OCI-LY1 (cell line): ENCODE measurements around the gene PAQR8.

Experiments used
- H2AFZ ChIP-seq: fragments of 200-600 bp; sonication (generic), shearing (Covaris generic); 2 replicates; pipeline ENCODE4 v1.6.0; 2014; ENCODE audit warnings: antibody characterized with exemption, mild to moderate bottlenecking, low read length
- H3F3A ChIP-seq: fragments of 200-600 bp; sonication (generic), shearing (Covaris generic); 2 replicates; pipeline ENCODE4 v1.6.0; 2014; ENCODE audit warnings: mild to moderate bottlenecking, antibody characterized with exemption, low read length, moderate library complexity; ENCODE audit not compliant: insufficient read depth
- H3K27ac ChIP-seq: fragments of 200-600 bp; sonication (generic); 2 replicates; pipeline ENCODE4 v1.5.1; 2014; ENCODE audit warnings: low read length, mixed run types, mild to moderate bottlenecking, low read depth; ENCODE audit not compliant: poor library complexity, severe bottlenecking
- H3K27me3 ChIP-seq: fragments of 200-600 bp; sonication (generic); 2 replicates; pipeline ENCODE4 v1.6.0; 2014; ENCODE audit warnings: antibody characterized with exemption, mild to moderate bottlenecking, low read length, moderate library complexity; ENCODE audit not compliant: insufficient read depth
- H3K36me3 ChIP-seq: fragments of 200-600 bp; sonication (generic); 2 replicates; pipeline ENCODE4 v1.6.1; 2014; ENCODE audit warnings: mild to moderate bottlenecking, antibody characterized with exemption, low read length, moderate library complexity, mixed read lengths; ENCODE audit not compliant: insufficient read depth
- H3K4me1 ChIP-seq: fragments of 200-600 bp; sonication (generic); 2 replicates; pipeline ENCODE4 v1.5.1; 2014; ENCODE audit warnings: mild to moderate bottlenecking, low read length, moderate library complexity; ENCODE audit not compliant: insufficient read depth, severe bottlenecking
- H3K4me2 ChIP-seq: fragments of 200-600 bp; sonication (generic), shearing (Covaris generic); 2 replicates; pipeline ENCODE4 v1.6.1; 2014; ENCODE audit warnings: low read length
- H3K4me3 ChIP-seq: fragments of 200-600 bp; sonication (generic); 2 replicates; pipeline ENCODE4 v1.5.1; 2014; ENCODE audit warnings: low read length, low read depth, mild to moderate bottlenecking, mixed read lengths; ENCODE audit not compliant: poor library complexity, severe bottlenecking
- H3K79me2 ChIP-seq: fragments of 200-600 bp; shearing (Covaris generic); 2 replicates; pipeline ENCODE4 v1.6.1; 2016; ENCODE audit warnings: mixed run types, low read length, mixed read lengths; ENCODE audit not compliant: insufficient read depth
- H3K9ac ChIP-seq: fragments of 200-600 bp; sonication (generic), shearing (Covaris generic); 2 replicates; pipeline ENCODE4 v1.6.1; 2014; ENCODE audit warnings: mild to moderate bottlenecking, low read length, mixed read lengths
- H3K9me2 ChIP-seq: fragments of 200-600 bp; sonication (generic), shearing (Covaris generic); 2 replicates; pipeline ENCODE4 v1.6.1; 2014; ENCODE audit warnings: low read depth, mild to moderate bottlenecking, low read length, mixed read lengths
- H3K9me3 ChIP-seq: fragments of 200-600 bp; shearing (Covaris generic); 2 replicates; pipeline ENCODE4 v1.6.1; 2014; ENCODE audit warnings: low read length, mixed read lengths
- H4K20me1 ChIP-seq: fragments of 200-600 bp; sonication (generic), shearing (Covaris generic); 2 replicates; pipeline ENCODE4 v1.6.0; 2016; ENCODE audit warnings: mild to moderate bottlenecking, low read length; ENCODE audit not compliant: insufficient read depth
- EZH2 ChIP-seq: fragments of 200-600 bp; sonication (generic), shearing (Covaris generic); IDR thresholded peaks from 2 replicates; pipeline ENCODE4 v1.8.0; 2017; ENCODE audit warnings: borderline replicate concordance, mixed run types, mild to moderate bottlenecking, antibody characterized with exemption, low read length, moderate library complexity, mixed read lengths
- TF ChIP-seq, protein P1 (sequence below): fragments of 200-600 bp; sonication (generic), shearing (Covaris generic); IDR thresholded peaks from 2 replicates; pipeline ENCODE4 v1.5.1; 2017; ENCODE audit warnings: mild to moderate bottlenecking, antibody characterized with exemption, low read length, moderate library complexity, mixed read lengths

PAQR8 gene

GRCh38 chr6:52410979-52411378, 49.0 kb downstream of the PAQR8 start:
- no peaks in the 10 kb centered on the region for H3K9me3 ChIP-seq
- H4K20me1 ChIP-seq: no peaks in the 10 kb centered on the region
- H3F3A ChIP-seq: no peaks in the 10 kb centered on the region
- TF ChIP-seq, protein P1, sequence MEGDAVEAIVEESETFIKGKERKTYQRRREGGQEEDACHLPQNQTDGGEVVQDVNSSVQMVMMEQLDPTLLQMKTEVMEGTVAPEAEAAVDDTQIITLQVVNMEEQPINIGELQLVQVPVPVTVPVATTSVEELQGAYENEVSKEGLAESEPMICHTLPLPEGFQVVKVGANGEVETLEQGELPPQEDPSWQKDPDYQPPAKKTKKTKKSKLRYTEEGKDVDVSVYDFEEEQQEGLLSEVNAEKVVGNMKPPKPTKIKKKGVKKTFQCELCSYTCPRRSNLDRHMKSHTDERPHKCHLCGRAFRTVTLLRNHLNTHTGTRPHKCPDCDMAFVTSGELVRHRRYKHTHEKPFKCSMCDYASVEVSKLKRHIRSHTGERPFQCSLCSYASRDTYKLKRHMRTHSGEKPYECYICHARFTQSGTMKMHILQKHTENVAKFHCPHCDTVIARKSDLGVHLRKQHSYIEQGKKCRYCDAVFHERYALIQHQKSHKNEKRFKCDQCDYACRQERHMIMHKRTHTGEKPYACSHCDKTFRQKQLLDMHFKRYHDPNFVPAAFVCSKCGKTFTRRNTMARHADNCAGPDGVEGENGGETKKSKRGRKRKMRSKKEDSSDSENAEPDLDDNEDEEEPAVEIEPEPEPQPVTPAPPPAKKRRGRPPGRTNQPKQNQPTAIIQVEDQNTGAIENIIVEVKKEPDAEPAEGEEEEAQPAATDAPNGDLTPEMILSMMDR: no peak
- TF ChIP-seq EZH2: no peak
- H3K4me1 ChIP-seq: peaks cover 2% of the 10 kb centered on the region
- H3K9ac ChIP-seq: no peak overlapping the region
- no peaks in the 10 kb centered on the region for H3K36me3 ChIP-seq
- no peaks in the 10 kb centered on the region for H3K27me3 ChIP-seq
- H3K4me2 ChIP-seq: no peak overlapping the region
- no peaks in the 10 kb centered on the region for H3K79me2 ChIP-seq
- no peak overlapping the region for H2AFZ ChIP-seq
- H3K4me3 ChIP-seq: no peak overlapping the region
- no peaks in the 10 kb centered on the region for H3K9me2 ChIP-seq
- no peak overlapping the region for H3K27ac ChIP-seq

- H3K27ac ChIP-seq: no peak overlapping the region
- H3K9me2 ChIP-seq: no peaks in the 10 kb centered on the region
- no peak overlapping the region for H3K9ac ChIP-seq
- H3K4me3 ChIP-seq: no peak overlapping the region
- no peaks in the 10 kb centered on the region for H3K9me3 ChIP-seq
- no peaks in the 10 kb centered on the region for H3K27me3 ChIP-seq
- no peak overlapping the region for H3K4me2 ChIP-seq
- H3K4me1 ChIP-seq: peaks cover 11% of the 10 kb centered on the region
- no peaks in the 10 kb centered on the region for H3F3A ChIP-seq
- no peaks in the 10 kb centered on the region for H3K36me3 ChIP-seq
- no peaks in the 10 kb centered on the region for H4K20me1 ChIP-seq
- H3K79me2 ChIP-seq: no peaks in the 10 kb centered on the region
- TF ChIP-seq EZH2: no peak
- TF ChIP-seq, protein P1: no peak
- no peak overlapping the region for H2AFZ ChIP-seq
Observed at GRCh38 chr6:52411911-52412310, 50.0 kb downstream of the PAQR8 start.

- H3K4me3 ChIP-seq: no peak overlapping the region
- H3K27me3 ChIP-seq: no peaks in the 10 kb centered on the region
- H3K27ac ChIP-seq: no peak overlapping the region
- no peaks in the 10 kb centered on the region for H3F3A ChIP-seq
- H3K9me3 ChIP-seq: no peaks in the 10 kb centered on the region
- H2AFZ ChIP-seq: no peak overlapping the region
- no peak overlapping the region for H3K4me2 ChIP-seq
- peaks cover 40% of the 10 kb centered on the region for H3K4me1 ChIP-seq
- no peaks in the 10 kb centered on the region for H3K36me3 ChIP-seq
- H3K9me2 ChIP-seq: no peaks in the 10 kb centered on the region
- no peak overlapping the region for H3K9ac ChIP-seq
- H3K79me2 ChIP-seq: no peaks in the 10 kb centered on the region
- H4K20me1 ChIP-seq: no peaks in the 10 kb centered on the region
- no peak for TF ChIP-seq EZH2
- TF ChIP-seq, protein P1: no peak
Observed at GRCh38 chr6:52415333-52415732, 53.4 kb downstream of the PAQR8 start.
